HG03064 (cell line): ENCODE data around the gene C20orf144.
A peak's percentile ranks its signal among the peaks of the same experiment; 100 is the strongest.

ENCODE experiments used
- ATAC-seq: cut with Tn5 transposase; IDR thresholded peaks from one replicate; pipeline ENCODE4 v1.9.1; 2021; ENCODE audit warnings: low read depth; ENCODE audit not compliant: unreplicated experiment

Gene C20orf144

DNA sequence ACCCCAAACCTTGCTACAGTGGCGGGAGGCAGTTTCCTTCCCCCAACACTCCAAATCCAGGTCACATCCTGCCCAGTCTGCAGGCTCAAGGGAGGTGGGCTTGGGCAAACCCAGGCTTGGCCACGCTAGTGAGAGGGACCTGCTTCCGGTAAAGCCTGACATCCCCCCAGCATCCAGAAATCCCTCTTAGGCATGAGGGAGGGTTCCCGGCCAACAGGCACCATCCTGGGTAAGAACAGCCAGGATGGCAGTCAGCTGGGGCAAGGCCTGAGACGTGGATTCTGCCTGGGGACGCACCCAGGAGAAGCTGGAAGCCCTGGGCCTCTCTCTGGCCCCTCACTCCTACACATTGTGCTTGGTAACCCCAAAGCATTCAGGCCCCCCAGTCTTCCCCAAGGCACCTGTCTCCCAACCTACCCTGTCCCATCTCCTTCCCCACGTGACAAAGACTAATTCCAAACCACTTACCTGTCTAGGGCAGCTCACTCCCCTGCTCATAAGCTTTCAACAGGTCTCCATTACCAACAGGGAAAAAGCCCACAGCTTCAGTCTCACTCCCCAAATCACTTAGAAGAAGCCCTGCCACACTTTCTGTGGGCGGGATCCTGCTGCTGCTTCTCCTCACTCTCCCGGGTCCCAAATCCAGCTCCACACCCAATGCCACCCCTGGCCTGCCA, 2.1 kb downstream of the C20orf144 start:
- no peak for ATAC-seq

DNA sequence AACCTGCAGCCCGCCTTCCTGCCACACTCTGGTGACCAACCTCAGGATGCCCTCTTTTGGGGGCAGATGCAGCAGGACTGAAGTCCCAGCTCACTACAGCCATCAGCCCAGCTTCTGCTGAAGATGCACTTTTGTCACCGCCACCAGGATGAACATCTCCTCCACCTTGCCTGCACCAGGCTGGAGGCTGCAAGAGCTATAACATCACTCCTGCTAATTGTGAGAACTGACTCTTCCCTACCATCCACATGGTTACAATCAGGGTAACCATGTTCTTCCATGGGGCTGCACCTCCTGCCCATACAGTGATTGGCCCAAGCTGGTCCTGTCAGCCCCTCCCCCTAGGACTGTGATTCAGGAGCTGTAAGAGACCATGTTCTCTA, 2.6 kb downstream of the C20orf144 start:
- no peak for ATAC-seq

DNA sequence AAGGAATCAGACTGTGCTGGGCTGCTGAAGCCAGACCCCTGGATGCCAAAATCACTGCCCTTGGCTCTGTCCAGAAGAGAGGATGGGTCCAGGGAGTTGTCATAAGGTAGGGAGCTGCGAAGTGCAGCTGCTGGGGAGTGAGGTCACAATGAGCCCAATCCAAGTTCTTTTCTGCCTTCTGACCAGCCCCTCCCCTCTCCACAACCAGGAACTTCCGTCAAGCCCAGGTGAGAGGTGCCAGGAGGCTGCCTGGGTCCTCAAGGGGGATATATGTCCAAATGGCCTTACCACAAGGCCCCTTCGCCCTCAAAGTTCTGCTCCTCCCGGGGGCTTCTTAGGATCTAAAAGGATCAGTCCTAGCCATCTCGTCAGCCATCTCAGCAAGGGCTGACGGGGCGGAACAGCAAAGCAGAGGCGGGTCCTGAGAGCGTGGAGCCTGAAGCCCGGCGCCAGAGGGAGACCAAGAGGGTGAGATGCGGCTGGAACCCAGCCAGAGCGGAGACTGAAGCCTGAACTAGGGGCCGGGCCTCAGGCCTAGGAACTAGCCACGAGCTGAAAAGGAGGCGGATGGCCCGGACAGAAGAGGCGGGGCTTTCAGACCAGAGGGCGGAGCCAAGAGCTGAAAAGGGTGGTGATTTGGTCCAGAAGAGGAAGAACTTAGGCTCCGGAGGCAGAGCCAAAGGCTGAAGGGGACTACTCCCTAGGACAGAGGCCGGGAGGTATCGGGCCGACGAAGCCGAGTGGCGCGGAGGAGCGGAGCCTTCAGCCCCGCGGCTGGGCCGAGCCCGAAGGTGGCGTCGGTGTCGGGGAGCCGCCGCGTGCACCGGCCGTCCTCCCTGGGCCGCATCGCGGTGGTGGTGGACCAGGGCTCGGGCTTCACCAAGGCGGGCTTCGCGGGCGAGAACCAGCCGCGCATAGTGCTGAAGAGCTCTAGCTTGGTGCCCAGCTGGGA, 4.4 kb downstream of the C20orf144 start, which contains the start of gene ACTL10:
ACTL10 (plus strand) TSS at position 651 of the 952 bp plus-strand sequence. CDS start 555 bp downstream, outside the sequence.
- ATAC-seq: peak; percentile 51

DNA sequence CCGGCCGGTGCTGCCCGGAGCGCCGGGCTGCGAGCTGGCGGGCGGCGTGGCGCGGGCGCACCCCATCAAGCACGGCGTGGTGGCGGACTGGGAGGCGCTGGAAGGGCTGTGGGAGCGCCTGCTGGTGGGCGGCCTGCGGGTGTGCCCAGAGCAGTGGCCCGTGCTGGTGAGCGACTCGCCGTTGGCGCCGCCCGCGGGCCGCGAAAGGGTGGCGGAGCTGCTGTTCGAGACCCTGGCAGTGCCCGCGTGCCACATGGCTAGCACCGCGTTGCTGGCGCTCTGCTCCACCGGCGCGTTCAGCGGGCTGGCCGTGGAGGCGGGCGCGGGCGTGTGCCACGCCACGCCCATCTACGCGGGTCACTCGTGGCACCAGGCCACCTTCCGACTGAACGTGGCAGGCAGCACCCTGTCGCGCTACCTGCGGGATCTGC, 5.1 kb downstream of the C20orf144 start:
- ATAC-seq: peak; percentile 13

DNA sequence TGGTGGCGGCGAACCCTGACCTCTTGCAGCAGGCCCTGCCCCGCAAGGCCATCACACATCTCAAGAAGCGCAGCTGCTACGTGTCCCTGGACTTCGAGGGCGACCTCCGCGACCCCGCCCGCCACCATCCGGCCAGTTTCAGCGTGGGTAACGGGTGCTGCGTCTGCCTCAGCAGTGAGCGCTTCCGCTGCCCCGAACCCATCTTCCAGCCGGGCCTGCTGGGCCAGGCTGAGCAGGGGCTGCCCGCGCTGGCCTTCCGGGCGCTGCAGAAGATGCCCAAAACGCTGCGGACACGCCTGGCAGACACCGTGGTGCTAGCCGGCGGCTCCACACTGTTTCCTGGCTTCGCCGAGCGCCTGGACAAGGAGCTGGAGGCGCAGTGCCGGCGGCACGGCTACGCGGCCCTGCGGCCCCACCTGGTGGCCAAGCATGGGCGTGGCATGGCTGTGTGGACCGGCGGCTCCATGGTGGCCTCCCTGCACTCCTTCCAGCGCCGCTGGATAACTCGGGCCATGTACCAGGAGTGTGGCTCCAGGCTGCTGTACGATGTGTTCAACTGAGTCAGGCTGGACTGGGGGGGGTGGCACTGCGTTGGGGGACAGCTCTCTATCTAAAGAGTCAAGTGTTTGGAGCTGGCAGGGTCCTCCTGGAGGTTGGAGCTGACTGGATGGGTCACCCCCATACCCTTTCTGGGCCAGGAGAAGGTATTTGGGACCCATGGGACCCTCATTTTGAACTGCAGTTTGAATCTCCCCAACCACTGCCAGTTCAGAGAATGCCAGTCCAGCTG, 5.7 kb downstream of the C20orf144 start:
- no peak for ATAC-seq

DNA sequence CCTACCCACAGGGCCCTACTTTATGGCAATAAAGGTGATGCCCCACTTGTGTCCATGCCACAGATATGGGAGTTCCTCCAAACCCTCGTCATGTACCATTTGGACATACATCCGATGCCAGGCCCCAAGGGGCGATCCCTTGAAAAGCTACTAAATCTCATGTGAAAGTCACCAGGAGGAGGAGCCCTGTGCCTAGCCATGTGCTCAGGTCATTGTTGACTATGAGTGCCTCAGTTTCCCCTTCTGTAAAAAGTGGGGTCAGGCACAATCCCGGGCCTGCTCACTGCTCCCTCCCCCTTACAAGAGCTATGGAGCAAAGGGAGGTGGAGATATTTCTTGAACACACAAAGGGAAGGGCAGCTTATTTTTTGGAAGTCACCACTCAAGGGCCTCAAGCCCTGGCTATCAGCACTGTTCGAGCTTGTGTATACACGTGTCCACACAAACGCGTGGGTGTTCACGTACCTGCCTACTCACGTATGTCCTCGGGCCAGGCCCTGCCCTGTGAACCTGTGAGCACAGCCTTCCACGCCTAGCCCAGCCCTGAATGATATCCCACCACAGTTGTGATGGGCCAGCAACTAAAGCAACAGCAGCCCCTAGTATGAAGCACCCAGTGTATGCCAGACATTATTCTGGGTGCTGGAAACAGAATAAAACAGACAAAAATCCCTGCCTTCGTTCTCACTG, 6.5 kb downstream of the C20orf144 start:
- no peak for ATAC-seq

DNA sequence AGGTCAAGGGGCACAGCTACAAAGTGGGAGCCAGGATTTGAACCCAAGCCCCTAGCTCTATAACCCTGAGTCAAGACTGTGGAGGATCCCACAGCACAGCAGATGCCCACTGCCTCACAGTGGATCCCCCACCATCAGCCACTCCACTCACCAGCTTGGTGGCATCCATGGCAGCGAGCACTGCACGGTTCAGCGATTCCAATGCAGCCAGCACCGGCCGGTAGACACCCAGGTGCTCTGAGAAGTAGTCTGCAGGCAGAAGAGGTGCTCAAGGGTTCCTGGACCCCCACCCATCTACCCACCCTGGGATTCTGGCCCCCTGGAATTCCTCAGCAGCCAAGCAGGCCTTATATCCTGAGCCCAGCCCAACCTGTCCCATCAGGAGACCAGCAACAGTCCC, 7.1 kb downstream of the C20orf144 start:
- ATAC-seq: no peak

DNA sequence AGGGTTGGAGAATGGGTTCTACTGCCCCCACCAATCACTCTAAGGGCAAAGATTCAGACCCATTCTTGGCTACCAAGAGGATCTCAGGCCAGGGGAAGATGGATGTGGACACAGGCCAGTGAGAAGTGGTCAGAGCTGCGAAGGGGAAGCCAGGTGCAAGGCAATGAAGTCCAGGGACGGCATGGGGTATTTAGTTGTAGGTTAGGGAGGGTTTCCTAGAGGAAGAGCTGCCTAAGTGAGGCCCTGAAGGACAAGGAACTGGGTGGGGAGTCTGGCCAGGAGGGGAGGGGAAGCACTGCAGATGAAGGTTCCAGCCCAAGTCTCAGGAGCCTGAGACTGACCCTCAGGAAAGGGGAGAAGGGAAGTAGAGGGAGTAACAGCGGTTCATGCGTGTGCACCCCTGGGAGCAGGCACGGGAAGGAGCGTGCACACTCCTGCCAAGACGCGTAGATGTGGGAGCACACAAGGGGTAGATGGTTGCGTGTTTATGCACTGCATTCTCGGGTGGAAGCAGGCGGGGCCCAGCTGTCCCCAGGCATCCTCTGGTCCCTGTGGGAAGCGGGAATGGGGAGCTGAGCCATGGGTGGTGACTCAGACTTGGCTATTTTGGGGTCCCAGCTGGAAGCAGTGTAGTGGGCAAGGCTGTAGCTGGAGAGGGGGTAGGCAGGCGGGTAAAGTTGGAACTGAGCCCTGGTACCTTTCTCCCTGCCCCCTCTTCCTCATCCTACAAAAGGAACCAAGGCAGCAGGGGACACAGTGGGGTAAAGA, 7.9 kb downstream of the C20orf144 start:
- ATAC-seq: no peak

DNA sequence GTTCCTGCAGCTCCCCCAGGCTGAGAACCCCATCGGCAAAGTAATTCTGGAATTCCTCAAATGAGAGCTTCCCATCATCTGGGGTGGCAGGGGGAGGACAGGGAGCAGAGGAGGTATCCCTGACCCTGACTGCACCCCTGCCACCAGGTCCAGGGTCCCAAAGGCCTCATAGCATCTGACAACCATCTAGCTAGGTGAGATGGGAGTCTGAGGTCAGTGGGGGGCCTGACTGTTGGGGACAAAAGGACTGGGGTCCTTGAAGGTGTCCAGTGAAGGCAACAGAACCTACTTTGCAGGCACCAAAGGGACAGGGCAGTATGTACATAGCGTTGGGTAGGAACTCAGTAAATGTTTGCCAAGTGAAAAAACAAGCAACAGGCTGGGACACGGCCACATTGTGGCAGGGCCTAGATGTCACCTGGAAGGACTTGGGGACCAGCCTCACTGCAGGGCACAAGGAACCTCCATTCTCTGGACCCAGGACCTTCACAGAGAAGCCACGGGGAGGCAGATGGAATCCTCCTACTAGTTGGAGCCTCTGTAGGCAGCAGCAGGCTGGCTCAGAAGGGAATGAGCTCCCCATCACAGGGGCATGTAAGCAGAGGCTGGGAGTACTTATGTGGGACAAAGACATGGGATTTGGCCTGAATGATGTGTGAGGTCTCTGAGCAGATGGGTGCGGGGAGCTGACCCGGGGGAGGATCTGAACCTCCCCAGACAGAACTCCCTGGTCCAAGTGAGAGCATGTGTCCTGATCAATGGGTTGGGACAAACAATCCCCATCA, 8.8 kb downstream of the C20orf144 start:
- no peak for ATAC-seq

DNA sequence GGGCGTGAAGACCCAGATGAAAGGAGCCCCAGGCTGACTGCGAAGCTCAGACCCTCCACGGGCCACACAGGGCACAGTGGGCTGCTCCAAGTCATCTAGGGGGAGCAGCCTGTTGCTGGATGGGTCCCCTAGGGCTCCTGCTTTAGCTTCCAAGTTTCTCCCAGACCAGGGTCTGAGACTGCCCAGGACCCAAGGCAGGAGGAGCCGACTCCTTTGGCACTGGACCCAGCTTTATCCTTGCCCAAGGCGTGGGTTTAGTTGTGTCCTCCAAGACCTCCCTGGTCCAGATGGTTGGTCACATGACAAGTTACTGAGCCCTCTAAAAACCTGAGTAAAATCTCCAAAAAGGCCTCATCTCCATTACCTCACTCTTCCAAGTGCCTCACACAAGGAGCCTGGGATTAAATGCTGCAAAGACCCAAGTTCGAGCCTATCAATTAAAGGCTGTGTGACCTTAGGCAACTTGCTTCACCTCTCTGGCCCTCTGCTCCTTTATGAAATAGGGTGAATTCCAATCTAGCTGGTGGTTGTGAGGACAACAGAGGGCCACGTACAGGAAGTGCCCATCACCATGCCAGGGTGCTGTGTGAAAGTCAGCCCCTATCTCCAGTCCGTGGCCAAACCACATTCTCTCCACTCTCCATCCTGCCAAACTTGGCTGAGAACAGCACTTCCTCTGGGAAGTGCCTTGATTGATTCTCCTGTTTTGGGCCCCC, 9.6 kb downstream of the C20orf144 start:
- no peak for ATAC-seq

DNA sequence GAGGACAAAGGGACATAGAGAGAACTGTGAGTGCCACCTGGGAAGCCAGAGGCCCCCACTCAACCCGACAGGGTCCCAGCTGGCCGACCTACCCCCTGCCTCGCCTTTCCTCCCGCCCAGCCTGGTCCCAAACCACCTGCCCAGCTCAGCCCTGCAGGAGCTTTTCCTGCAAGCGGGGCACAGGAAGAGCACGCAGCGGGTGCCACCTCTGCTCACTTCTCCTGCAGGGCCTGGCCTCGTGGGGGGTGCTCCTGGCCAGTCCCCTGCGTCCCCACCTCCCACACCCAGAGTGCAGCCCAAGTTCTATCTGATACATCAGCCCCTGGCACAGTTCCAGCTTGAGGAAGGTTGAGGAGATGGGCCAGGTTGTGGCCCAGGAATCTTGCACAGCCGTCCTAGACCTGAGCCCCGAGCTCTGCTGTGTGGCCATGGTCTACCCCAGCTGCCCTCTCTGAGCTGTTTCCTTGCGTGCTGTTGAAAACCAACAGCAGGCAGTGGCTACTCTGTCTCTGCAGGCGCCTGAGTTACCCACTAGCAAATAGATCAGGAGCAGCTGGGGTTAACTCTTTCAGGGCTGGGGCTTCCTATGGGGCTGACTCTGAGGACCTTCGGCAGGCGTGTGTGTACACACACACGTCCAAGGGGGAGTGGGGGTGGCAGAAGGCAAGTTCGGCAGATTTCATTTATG, 10.4 kb downstream of the C20orf144 start:
- ATAC-seq: no peak

DNA sequence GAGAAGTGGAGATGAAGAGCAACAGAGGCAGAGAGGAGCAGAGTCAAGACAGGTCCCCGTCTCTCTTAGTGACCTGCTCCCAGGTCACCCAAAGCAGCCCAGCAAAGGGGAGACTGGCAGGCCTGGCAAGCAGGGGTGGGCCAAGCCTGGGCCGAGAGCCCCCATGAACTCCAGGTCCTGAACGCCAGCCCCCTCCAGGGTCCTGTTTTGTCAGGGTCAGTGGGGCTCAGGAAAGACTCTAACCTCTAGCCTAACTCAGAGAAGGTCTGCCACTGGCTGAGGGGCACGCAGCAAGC, 10.9 kb downstream of the C20orf144 start:
- no peak for ATAC-seq

DNA sequence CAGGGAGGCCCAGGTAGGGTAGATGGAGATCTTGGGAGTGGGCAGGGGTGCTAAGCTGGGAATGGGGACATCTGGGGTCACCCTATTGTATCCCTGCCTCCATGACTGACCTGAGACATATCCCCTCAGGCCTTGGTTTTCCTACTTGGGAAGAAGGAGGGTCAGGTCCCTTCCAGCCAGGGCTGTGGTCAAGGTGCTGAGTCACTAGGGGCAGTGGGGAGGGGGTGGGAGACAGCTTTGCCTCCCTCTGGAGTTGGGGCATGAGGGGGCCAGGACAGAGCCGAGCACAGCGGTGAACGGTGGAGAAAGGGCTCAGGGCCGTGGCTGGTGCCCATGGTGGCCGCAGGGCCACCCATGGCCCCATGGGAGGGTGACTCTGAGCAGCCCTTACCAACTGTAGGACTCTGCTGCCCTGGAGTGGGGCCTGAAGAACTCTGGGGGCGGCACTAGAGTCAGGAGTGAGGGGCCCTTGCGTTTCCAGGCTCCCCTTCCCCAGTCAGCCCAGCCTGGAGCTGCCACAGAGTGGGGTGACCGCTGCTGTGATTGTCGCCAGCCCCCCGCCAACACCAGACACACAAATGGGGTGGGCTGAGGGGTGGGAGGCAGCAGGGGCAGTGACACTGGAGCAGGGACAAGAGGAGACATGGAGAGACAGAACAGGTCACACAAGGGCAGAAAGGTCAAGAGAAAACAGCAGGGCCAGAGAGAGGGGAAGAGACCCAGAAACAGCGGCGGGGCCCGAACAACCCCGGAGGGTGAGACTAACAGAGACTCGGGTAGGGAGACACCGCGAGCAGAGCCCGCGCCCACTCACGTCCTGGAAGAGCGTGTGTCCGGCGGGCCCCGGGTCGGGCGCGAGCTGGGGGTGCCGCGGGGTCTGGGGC, 11.5 kb downstream of the C20orf144 start:
- no peak for ATAC-seq

DNA sequence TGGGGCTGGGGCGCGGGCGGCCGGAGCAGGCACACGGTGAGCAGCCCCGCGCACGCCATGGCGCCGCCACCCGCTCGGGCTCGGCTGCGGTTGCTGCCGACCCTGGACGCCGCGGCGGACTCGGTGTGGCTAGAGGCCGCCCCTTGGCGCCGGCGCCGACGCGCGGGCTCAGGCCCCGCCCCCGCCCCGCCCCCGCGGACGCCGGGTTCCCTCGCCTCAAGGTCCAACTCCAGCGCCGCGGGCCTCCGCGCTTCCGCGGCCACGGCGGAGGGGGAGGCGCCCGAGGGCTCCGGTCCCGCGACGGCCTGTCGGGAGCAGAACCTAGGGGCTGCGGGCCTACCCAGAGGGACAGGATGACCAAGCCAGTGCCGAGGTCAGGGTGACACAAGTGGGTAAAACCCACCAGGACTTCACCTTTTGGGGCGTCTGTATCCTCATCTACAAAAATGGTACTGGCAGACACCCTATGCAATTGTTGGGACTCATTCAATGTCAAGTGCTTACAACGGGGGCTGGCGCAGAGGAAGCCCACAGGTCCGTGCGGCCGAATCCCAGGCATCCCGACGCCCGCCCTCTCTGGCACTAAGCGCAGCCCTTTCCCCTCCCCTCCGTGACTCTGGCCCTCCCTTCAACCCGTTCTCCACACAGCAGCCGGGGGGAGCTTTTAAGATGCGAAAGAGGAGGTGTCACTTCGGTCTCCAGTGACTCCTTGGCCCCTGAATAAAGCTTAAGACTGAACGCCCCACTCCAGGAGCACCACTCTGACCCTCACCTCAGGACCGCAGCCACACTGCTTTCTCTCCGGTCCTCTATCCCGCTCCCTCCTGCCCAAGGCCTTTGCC, 12.4 kb downstream of the C20orf144 start, which contains the start of gene NECAB3:
NECAB3 (minus strand) TSS at position 135 of the 842 bp plus-strand sequence; CDS start at position 59, 76 bp downstream.
- no peak for ATAC-seq

DNA sequence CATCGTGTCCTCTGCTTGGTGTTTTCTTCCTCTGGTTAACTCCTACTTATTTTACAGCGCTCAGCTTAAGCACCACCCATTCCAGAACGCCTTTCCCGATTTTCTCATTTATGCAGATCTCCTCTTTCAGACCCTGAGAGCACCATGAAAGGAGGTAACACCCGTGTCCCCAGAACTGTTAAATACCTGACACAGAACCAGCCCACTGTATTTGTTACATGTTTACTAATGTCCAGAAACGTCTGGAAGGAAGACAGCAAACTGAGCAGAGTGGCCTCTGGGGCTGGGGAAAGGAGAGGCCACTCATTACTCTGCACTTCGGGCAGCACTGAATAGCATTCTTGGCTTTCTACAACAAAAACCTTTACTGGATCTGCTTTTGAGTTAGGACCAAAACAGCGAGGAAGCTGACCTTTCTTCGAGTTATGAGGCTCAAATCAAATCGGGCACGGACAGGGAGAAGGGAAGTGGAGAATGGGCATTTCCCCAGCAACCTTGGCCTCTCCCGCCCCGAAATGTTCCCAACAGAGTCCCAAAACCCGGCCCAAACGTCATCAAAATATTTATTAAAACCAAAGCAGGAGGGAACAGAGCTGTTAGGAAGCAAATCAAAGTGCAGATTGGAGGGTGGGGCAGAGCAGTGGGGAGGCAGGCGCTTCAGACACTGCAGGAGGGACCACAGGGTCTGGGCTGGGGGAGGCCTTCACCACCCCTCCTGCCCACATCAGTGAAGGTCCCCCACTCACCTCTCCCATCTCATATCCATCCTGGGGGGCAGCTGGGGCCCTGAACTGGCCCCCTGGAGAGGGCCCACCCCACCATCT, 13.2 kb downstream of the C20orf144 start:
- no peak for ATAC-seq
